ENCODE results near the gene EPB41L2. TPM values are rescaled to one million over a fixed set of nuclear protein-coding genes. Genes with fewer than 3 reads are reported as not detected.
"Not testable (repeated sequence)": the region's sequence is repeated elsewhere in the genome, so short reads cannot be mapped to it uniquely, and the experiment has no call there.

EPB41L2 gene
- total RNA-seq, 4 donors from 2014 or later, result 104 to 317 (median 144) TPM

DNA sequence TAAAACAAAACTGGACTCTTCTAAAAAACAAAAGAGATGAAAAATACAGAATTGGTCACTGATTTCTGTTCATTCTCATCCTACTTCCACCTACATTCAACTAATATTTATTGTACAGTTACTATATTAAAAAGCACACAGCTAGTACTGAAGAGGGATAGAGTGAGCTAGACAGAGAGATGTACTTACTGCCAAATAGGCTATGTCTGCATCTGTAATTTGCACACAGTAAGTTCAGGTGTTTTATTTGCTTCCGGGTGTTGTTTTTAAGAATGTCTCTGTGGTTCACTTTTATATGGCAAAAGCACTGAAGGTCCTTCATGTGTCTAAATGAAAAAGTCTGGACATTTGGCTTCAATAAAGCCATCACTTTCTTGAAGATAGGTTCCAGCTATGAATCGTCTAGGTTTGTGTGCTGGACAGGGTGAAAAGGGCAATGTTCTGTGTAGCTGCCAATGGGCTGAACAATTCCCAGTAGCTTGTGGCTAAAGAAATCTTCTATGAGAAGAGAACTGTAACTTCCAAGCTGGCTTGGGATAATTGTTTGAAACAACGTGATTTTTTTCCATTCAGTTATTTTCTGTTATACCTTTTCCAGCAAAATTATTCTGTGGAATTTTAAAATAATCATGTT lies 47.3 kb downstream of the EPB41L2 start:
- DNase-seq (ENCODE audit: low spot score) (no peak), ATAC-seq (ENCODE audit: low FRiP score) (no peak)
- no peak for TF ChIP-seq CTCF (IDR thresholded peaks at IDR 0.05)

DNA sequence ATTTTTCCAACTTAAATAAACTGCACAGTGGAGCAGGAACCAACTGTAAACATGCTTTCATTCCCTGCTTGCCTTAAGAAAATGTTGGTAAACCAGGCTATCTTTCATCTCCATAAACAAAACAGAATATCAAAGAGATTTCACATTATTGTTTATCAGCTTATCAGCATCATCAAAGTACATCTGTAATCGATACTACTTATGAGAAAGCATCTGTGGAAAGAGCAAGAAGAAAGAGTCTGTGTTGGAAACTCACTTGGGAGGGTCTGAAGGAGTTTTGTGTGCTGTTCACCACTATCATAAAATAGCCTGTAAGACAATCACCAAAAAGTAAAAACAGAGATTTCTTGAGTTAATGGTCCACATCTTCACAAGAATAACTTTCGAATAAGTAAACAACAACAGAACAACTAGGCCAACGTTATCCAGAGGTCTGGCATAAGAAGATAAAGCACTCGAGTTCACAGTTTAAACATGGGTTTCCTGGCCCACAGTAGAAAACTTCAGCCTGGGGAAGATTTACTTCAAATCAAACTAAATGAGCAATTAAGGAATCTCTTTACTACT lies 47.9 kb downstream of the EPB41L2 start:
- DNase-seq (ENCODE audit: low spot score) (no peak), ATAC-seq (ENCODE audit: low FRiP score) (no peak)
- TF ChIP-seq CTCF (IDR thresholded peaks at IDR 0.05), result no peak

DNA sequence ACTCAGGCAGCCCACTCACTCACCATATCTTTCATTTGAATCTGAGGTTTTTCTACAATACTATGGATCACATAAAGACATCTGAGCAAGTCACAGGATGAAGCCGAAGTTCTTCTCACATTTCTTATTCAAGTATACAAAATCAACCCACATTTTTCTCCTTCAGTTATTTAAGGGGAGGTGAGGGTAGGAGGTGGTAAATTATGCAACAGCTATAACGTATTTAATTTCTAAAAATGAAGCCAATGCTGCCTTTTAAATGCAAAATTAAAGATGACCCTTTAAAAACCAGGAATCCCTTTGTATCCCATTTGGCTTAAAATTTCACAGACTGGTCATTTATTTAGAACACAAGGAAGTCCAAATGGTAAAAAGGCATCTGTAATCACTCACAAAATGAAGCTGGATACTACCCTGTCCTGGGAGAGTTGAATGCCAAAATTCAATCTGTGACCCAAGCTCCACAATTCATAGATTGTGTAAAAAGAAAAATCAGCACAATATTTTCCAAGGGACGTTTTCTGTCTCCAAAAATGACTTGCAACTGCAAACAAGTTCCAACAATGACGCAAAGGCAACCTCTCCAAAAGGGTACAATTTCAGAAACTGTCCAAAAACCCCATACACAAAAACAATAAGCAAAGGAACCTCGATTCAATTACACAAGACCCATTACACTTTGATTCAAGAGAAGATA lies 48.8 kb downstream of the EPB41L2 start:
- no peak for TF ChIP-seq CTCF (IDR thresholded peaks at IDR 0.05)
- DNase-seq (ENCODE audit: low spot score), result no peak
- no peak for ATAC-seq (ENCODE audit: low FRiP score)

GRCh38 chr6:131013495-131013894 lies 49.5 kb downstream of the EPB41L2 start:
- no peak for ATAC-seq (ENCODE audit: low FRiP score)
- DNase-seq (ENCODE audit: low spot score), result no peak
- no peak for TF ChIP-seq CTCF (IDR thresholded peaks at IDR 0.05)

DNA sequence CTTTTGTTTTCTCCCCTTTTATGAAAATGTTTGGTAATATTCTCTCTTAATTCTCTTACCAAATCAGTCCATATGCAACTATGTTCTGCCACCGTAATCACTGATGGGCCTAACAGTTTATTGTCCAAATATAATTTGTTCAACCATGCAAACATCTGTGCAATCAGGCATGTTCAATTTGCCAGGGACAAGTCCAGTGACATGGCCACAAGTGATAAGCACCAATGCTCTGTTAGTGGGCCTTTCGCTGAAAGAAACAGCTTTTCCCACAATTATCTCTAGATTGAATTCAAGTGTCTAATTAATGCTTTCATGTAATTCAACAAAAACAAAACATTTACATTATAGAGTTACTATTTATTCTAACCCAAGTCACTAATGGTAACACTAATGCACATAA lies 53.3 kb downstream of the EPB41L2 start:
- no peak for TF ChIP-seq CTCF (IDR thresholded peaks at IDR 0.05)
- no peak for ATAC-seq (ENCODE audit: low FRiP score)
- DNase-seq (ENCODE audit: low spot score), result no peak

DNA sequence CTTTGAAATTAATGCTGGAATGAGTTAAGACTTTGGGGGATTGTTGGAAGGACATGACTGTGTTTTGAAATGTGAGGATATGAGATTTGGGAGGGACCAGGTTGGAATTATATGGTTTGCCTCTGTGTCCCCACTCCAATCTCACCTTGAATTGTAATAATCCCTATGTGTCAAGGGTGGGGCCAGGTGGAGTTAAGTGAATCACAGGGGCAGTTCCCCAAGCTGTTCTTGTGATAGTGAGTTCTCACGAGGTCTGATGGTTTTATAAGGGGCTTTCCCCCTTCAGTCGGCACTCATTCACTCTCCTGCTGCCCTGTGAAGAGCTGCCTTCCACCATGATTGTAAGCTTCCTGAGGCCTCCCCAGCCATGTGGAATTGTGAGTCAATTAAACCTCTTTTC lies 54.1 kb downstream of the EPB41L2 start:
- not testable (repeated sequence) for DNase-seq (ENCODE audit: low spot score); ATAC-seq (ENCODE audit: low FRiP score)

DNA sequence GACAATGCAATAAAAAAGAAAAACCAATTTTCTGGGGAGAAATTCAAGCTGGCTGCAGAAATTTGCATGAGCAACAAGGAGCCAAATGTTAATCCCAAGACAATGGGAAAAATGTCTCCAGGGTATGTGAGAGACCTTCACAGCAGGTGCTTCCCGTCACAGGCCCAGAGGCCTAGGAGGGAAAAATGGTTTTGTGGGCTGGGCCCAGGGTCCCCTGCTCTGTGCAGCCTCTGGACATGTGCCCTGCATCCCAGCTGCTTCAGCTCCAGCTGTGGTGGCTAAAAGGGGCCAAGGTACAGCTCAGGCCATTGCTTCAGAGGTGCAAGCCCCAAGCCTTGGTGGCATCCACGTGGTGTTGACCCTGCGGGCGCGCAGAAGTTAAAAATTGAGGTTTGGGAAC lies 55.1 kb downstream of the EPB41L2 start:
- not testable (repeated sequence) for ATAC-seq (ENCODE audit: low FRiP score); DNase-seq (ENCODE audit: low spot score)

- DNase-seq (ENCODE audit: low spot score) (no peak), ATAC-seq (ENCODE audit: low FRiP score) (no peak)
- no peak for TF ChIP-seq CTCF (IDR thresholded peaks at IDR 0.05)
Measured at GRCh38 chr6:131007286-131007685, 55.8 kb downstream of the EPB41L2 start.

Measured in omental fat pad (tissue), 4 donors.